ENCODE data around the gene TNFRSF9.

- no peak for TF ChIP-seq CTCF (IDR thresholded peaks at IDR 0.05)
- TF ChIP-seq POLR2A (IDR thresholded peaks at IDR 0.05): no peak
These were observed 66.5 kb downstream of the TNFRSF9 start for GRCh38 chr1:7873801-7874795.
